Peyer's patch (tissue), 4 donors: ENCODE results near the gene TRIM54. TPM values are rescaled to one million over a fixed set of nuclear protein-coding genes. Genes with fewer than 3 reads are reported as not detected.
A peak's percentile ranks its signal among the peaks of the same experiment; 100 is the strongest.

Experiments used
- DNase-seq, 3 donors: peaks; one replicate each; pipeline ENCODE4 v3.0.0-alpha.2; 2017 to 2019
- H3K27ac ChIP-seq, 4 donors: fragments of 200-600 bp; sonication (generic); one replicate each; pipeline ENCODE4 v1.5.1; 2016 to 2019
- H3K27me3 ChIP-seq, 2 donors: fragments of 200-600 bp; sonication (generic); one replicate each; pipeline ENCODE4 v1.5.1; 2019
- H3K36me3 ChIP-seq, 3 donors: fragments of 200-600 bp; sonication (generic); one replicate each; pipeline ENCODE4 v1.5.1; 2016 to 2019
- H3K4me1 ChIP-seq, 4 donors: fragments of 200-600 bp; sonication (generic); one replicate each; pipeline ENCODE4 v1.5.1; 2016 to 2019
- H3K4me3 ChIP-seq, 4 donors: fragments of 200-600 bp; sonication (generic); 1 replicate in 3 of 4; 2 replicates in 1 of 4; pipeline ENCODE4 v1.5.1; 2016 to 2019; ENCODE audit warnings: mild to moderate bottlenecking in 1 of 4
- H3K9me3 ChIP-seq, 4 donors: fragments of 200-600 bp; sonication (generic); one replicate each; pipeline ENCODE4 v1.5.1; 2016 to 2019; ENCODE audit warnings: mild to moderate bottlenecking in 1 of 4
- POLR2A ChIP-seq, 2 donors: fragments of 450-650 bp; IDR thresholded peaks; one replicate each; pipeline ENCODE4 v1.5.1; 2017; ENCODE audit warnings: antibody characterized with exemption in 2 of 2, mild to moderate bottlenecking in 2 of 2, moderate library complexity in 2 of 2
- total RNA-seq, 4 donors: library from RNA; depleted of rRNA; stranded (reverse); fragments of >200 nt; gene quantifications; one replicate each; pipeline ENCODE4 v1.1.0, GENCODE V29; 2016
- TF ChIP-seq, protein P1 (sequence below), 6 experiments: fragments of 450-650 bp in 4 of 6; fragments of 200-600 bp in 2 of 6; sonication (generic) in 1 of 6; IDR thresholded peaks; one replicate each; pipeline ENCODE4 v1.5.1; 2017 to 2019; ENCODE audit warnings: antibody characterized with exemption in 6 of 6, mild to moderate bottlenecking in 3 of 6, moderate library complexity in 1 of 6

The TRIM54 gene
- total RNA-seq, 4 donors from 2014 or later, result 0.54 TPM; not detected in 3

- no peak for DNase-seq
- Histone ChIP-seq H3K27me3 (peaks cover 0 to 19% of the 10 kb centered on the region in 2 donors), H3K9me3 (no peaks in the 10 kb centered on the region), H3K4me1 (peaks cover 0 to 14% (median 7%) of the 10 kb centered on the region in 4 donors), H3K36me3 (no peaks in the 10 kb centered on the region), H3K4me3 (no peak overlapping the region), H3K27ac (no peak overlapping the region)
- TF ChIP-seq POLR2A (IDR thresholded peaks at IDR 0.05), result no peak
- TF ChIP-seq, protein P1, sequence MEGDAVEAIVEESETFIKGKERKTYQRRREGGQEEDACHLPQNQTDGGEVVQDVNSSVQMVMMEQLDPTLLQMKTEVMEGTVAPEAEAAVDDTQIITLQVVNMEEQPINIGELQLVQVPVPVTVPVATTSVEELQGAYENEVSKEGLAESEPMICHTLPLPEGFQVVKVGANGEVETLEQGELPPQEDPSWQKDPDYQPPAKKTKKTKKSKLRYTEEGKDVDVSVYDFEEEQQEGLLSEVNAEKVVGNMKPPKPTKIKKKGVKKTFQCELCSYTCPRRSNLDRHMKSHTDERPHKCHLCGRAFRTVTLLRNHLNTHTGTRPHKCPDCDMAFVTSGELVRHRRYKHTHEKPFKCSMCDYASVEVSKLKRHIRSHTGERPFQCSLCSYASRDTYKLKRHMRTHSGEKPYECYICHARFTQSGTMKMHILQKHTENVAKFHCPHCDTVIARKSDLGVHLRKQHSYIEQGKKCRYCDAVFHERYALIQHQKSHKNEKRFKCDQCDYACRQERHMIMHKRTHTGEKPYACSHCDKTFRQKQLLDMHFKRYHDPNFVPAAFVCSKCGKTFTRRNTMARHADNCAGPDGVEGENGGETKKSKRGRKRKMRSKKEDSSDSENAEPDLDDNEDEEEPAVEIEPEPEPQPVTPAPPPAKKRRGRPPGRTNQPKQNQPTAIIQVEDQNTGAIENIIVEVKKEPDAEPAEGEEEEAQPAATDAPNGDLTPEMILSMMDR (IDR thresholded peaks at IDR 0.05), result no peak
Measured at GRCh38 chr2:27258051-27258450, 24.2 kb upstream of the TRIM54 start.

- Histone ChIP-seq H3K4me3 (peak overlapping the region in 1 of 4 donors; percentile 64), H3K4me1 (peaks cover 0 to 37% (median 22%) of the 10 kb centered on the region in 4 donors), H3K9me3 (no peaks in the 10 kb centered on the region), H3K36me3 (no peaks in the 10 kb centered on the region), H3K27ac (no peak overlapping the region), H3K27me3 (peaks cover 0 to 41% of the 10 kb centered on the region in 2 donors)
- TF ChIP-seq POLR2A (IDR thresholded peaks at IDR 0.05), result no peak
- TF ChIP-seq, protein P1 (IDR thresholded peaks at IDR 0.05), result no peak
- DNase-seq, result no peak
Measured at GRCh38 chr2:27261241-27261925, 20.8 kb upstream of the TRIM54 start.

GRCh38 chr2:27261926-27262298 lies 20.3 kb upstream of the TRIM54 start:
- peaks cover 0 to 41% of the 10 kb centered on the region in 2 donors for H3K27me3 ChIP-seq
- H3K4me3 ChIP-seq, result peak overlapping the region in 3 of 4 donors; percentile 41 to 66 (median 64)

DNA sequence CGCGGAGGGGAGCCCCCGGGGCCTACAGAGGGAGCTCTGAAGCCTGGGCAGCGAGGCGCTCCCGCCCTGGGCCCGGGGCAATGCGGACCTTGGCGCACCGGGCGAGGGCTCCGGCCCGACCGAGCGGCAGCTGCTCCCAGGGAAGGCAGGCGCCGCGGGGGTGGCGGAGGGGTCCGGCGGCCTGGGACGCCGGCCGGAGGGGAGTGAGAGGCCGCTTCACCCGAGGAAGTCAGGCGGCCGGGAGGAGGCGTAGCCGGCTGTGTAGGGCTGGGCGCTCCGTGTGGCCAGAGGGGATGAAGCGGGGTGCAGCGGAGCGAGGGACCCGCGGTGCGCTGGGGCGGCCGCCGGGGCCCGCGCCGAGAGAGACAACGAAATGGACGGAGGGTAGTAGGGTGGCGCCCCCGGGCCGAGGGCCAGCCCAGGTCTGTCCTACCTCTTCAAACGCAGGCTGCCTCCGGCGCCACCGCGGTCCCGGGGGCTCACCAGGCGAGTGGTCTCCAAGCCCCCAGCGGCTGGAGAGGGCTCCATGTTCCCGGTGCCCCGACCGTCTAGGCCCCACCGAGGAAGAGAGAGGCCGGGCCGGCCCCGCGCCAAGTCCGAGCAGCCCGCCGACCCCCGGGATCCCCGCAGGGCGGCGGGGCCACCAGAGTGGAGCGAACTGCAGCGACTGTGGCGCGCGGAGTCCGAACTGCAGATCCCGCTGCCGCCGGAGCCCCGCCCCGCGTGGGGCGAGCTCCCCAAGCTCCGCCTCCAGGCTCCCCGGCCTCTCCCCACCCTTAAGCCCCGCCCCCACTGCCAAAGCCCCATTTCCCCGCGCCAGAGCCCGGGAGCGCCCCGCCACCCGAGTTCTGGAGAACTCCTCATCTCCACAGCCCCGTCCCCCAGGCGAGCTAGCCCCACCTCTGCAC lies 19.6 kb upstream of the TRIM54 start, which contains the start of gene SLC30A3:
Gene SLC30A3, minus strand, starts transcription at position 669 of the 908 bp plus-strand sequence. Its CDS starts 141 bp downstream, at position 528.
- H3K36me3 ChIP-seq, result no peaks in the 10 kb centered on the region
- DNase-seq, result peak; percentile 61 to 84 (median 78)
- TF ChIP-seq POLR2A (IDR thresholded peaks at IDR 0.05), result no peak
- TF ChIP-seq, protein P1 (IDR thresholded peaks at IDR 0.05), result no peak
- no peaks in the 10 kb centered on the region for H3K9me3 ChIP-seq
- H3K27ac ChIP-seq, result no peak within 1 kb of the TSS
- peaks cover 0 to 41% of the 10 kb centered on the region in 2 donors for H3K27me3 ChIP-seq
- H3K4me1 ChIP-seq, result peaks cover 0 to 37% (median 22%) of the 10 kb centered on the region in 4 donors
- peak within 1 kb of the TSS; percentile 34 to 66 (median 54) for H3K4me3 ChIP-seq

More at GRCh38 chr2:27261926-27262298, 20.3 kb upstream of the TRIM54 start:
- H3K4me1 ChIP-seq, result peaks cover 0 to 37% (median 22%) of the 10 kb centered on the region in 4 donors
- no peak for DNase-seq
- TF ChIP-seq, protein P1 (IDR thresholded peaks at IDR 0.05), result no peak
- TF ChIP-seq POLR2A (IDR thresholded peaks at IDR 0.05), result no peak
- H3K9me3 ChIP-seq, result no peaks in the 10 kb centered on the region
- H3K27ac ChIP-seq, result no peak overlapping the region
- H3K36me3 ChIP-seq, result no peaks in the 10 kb centered on the region
